GM18519 (cell line): ENCODE measurements around the gene CIAO1.
"Not testable (repeated sequence)": the region's sequence is repeated elsewhere in the genome, so short reads cannot be mapped to it uniquely, and the experiment has no call there.

ENCODE experiments used
- ATAC-seq: cut with Tn5 transposase; IDR thresholded peaks from one replicate; pipeline ENCODE4 v1.9.1; 2021; ENCODE audit warnings: mild to moderate bottlenecking, moderate library complexity; ENCODE audit not compliant: unreplicated experiment, low FRiP score

The CIAO1 gene

DNA sequence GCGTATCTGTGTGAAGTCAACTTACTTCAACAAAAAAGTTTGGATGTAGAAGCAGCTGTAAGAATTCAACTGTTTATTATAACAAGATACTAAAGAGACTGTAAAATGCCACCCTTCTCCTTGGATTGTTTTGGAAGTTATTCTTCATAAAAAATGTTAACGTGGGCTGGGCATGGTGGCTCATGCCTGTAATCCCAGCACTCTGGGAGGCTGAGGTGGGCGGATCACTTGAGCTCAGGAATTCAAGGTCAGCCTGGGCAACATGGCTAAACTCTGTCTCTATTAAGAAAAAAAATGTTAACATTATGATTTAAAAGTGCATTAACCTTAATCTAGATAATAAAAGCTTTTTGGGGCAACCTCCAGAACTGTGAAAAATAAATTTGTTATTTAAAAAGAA is 7.7 kb downstream of the CIAO1 start:
- ATAC-seq = no peak

DNA sequence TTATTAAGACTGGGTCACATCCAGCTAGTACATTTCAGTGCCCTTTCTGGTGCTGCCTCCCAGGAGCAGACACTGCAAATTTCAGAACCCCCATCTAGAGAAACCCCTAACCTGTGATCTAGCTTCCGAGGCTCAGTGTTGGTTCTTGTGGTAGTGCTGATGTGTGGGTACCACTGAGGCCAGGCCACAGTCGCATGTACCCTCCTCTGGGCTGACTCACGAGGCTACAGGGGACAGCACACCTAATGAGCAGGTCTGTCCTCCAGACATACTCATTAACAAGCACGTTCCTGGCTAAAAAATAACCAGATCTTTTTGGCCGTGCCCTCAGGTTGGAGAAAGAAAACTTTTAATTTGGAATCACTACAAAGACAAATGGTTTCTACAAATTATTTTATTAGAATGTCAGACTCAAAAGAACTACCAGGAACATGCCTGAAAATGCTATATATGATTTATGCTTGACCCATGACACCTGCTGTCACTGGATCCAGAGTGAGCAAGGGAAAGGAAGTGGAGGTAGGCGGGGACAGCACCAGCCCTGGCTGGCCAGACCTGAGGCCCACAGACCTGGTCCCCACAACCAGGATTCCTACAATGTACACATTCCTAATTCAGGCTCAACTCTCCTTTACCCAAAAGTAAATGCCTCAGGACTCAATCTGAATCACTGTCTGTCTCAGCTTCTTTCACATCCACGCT is 8.5 kb downstream of the CIAO1 start:
- ATAC-seq = no peak

DNA sequence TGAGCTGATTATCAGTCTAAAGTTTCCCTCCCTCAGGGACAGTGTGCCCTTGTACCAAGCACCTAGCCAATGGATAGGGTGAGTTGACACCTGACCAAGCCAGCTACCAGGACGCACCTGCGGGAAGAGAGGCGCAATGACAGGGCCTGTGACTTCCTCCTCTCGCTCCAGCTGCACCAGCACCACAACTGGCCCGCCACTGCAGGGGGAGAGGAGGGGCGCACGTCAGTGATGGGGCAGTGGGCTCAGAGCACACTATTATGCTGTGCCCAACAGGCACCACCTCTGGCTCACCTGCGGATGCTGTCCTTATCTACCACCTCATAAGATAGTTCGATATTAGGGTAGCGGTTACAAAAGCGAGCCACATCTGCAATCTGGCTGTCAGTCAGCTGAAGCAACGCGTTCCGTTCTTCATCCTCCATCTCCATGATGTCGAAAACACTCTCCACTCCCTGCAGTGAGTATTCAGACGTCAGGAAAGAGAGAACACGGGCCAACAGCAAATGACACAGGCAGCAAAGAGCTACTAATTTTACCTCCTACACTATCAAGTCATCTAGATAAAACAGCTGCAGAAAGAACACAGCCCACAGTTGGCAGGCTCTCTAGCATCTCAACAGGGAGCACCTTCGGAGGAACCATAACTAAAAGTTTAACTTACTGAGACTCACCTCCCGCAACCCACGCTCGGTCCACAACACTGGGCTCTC is 10.9 kb downstream of the CIAO1 start:
- ATAC-seq = no peak

DNA sequence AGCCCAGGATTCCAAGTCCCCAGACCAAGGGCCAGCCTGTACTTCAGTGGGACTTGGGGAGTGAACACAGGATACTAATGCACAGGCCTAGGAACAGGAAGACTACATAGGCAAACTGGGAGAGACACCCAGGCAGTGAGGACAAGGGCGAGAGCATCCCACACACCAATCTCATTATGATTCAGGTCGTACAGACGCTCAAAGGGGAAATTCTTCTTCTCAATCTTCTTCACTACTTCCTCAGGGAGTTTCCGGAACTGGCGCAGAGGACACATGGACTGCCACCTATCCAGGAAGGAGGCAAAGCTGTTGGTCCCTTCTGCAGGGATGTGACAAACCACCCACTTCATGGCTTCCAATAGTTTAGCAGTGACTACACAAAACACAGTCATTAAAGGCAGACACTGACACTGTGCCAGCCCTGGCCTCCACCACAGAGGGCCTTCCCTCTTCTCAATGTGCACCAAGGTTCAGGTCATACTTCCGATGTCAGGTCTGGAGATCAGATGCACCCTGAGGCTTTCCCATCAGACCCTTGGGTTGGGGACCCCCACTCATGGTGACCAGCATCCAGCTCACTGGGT is 21.3 kb downstream of the CIAO1 start:
- no peak for ATAC-seq

DNA sequence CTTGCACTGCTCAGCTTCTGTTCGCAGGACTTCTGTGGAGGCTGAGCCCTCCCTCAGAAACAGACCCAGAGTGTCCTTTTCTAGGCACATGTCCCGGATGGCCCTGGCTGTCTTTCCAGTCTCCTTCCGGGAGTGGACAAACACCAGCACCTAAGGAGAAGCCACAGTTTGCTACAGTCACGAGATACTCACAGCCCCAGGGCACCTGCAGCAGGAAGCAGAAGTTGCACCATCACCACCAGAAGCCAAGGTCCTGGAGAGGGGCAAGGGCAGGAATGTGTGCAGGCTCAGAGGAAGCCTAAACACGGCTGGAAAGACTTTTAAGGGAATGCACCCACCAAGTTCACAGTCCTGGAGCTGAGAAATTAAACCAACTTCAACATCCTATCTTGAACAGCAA is 25.7 kb downstream of the CIAO1 start:
- ATAC-seq = no peak

DNA sequence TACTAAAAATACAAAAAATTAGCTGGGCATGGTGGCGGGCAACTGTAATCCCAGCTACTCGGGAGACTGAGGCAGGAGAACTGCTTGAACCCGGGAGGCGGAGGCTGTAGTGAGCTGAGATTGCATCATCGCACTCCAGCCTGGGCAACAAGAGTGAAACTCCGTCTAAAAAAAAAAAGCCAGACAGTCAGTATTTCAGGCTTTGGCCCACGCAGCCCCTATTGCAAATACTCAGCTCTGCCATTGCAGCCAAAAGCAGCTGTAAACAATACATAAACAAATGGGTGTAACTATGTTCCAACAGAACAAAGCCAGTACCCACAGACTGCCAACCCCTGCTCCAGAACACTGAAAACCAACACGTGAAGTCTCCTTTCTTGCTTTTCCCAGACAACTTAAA is 28.2 kb downstream of the CIAO1 start:
- not testable (repeated sequence) for ATAC-seq

DNA sequence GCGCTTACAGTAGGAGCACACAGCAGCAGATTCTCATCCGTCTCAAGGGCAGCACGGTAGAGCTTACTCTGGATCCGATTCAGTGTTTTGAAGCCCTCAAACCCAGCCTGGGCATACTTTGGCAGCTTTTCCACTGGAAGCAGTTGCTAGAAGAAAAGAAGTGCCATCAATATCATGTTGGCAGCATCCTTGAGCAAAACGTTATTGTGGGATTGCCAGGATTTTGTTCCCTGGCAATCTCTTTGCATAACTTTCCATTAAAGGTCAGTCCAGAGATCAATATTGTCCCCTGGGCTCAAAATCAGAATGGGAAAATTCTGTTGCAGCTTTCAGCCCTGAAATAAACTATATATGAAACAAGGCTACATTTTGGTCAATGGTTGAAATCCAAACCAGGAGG is 30.9 kb downstream of the CIAO1 start:
- no peak for ATAC-seq

DNA sequence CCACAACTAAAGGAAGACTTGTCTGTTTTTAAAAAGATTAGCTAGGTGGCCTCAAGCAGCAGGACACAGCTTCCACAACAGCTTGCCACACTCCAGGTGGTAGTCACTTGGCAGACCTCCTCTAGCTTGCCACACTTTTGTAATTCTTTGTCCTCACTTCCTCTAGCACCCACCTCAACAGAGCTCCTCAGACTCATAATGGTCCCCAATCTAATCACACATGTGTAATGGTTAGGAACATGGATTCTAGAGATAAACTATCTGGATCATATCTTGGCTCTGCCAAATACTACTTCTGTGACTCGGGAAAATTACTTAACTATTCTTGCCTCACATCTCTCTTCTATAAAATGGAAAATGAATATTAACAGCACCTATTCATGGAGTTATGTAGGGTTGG is 35.8 kb downstream of the CIAO1 start:
- no peak for ATAC-seq

DNA sequence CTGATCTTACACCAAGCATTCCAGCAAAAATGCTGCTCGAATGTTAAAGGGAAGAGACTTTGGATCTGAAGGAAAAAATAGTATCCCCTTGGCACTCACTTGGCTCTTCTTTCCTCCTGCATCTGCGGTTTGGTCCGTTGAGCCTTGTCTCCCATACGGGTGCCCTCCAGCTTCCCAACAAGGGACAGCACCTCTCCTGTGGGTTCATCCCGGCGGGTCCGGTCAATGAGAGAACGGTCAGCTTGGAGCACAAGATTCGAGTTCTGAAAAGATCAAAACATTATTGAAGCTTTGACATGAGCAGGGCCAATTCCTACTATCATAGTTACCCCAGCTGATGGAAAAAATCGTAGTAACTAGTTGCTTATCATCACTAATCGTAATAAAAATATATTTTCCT is 38.6 kb downstream of the CIAO1 start:
- ATAC-seq = no peak

DNA sequence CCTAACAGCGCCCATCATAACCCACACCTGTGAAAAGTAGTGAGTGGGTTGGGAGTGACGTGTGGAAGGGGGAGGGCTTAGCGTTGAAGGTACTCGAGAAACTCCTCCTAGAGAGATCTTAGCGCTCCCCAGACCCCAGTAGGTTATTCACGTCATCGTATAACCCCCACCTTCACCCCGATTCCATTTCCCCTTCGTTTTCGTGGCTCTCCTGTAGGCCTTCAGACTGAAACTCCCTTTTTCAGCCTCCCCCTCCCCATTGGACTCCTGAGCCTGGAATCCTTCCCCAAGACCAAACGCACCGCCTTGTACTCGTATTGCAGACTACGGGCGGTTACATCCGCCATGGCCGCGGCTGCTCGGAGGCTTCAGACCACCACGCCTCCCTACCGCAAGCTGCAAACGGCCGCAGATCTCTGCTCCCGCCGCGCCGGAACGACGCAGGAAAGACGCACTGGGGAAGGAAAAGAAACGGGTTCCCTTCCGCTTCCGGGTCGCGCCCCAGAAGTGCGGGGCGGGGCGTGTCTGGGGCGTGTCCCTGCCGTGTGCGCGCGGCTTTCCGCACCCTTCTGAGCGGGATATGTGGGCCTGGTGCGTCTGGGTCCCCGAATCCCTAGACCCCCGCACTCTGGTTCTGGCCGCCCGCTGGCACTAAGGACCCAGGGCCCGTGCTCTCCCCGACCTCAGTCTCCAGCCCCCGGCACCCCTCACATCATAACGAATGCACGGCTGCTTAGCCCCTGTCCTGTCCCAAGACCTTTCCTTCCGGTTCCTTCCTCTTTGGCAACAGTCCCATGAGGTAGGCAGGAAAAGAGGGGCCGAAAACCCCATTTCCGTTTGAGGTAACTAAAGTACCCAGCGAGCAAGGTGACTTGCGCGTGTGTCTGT is 39.3 kb downstream of the CIAO1 start, which contains the start of gene SNRNP200:
SNRNP200 (minus strand) TSS at position 456 of the 888 bp plus-strand sequence; CDS start at position 347, 109 bp downstream.
- ATAC-seq = peak; percentile 68

DNA sequence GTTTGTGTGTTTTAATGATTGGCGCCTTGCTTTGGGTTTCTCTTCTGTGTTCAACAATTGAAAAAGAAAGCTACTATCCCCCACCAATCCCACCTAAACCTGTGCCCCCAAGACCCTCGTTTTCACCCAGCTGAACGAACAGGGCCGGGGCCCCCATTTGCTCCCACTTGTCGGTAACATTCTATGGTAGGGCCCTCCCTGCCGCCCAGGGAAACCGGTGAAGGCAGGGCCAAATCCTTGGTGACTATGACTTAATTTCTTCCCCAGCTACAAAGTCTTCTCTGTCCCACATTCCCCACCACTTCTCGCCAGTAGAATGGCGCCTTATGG is 39.9 kb downstream of the CIAO1 start:
- ATAC-seq = no peak

DNA sequence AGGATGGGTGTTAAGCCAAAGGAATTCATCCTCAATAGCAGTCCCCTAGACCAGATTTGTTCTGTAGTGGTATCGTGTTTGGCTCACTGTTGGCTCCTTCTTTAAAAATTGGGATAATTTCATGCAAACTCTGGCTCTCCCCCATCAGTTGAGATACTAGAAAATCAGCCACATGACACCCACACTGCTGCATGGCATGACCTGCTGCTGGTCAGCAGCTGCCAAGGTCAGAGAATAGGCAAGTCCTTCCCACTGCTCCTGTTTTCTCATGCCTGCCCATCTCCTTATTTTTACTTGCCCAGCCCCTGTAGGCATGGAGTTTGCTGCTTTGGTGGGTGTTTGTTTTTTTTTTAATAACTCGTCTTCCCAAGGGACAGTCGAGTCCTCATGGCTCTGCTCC is 40.3 kb downstream of the CIAO1 start:
- ATAC-seq = no peak

DNA sequence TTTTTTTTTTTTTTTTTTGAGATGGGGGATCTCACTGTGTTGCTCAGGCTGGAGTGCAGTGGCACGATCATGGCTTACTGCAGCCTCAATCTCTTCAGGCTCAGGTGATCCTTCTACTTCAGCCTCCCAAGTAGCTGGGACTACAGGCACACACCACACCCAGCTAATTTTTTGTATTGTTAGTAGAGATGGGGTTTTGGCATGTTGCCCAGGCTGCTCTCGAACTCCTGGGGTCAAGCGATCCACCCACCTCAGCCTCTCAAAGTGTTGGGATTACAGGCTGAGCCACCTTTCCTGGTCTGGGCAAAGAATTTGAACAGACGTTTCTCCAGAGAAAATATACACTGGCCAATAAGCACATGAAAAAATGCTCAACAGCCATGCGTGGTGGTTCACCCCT is 42.2 kb downstream of the CIAO1 start:
- ATAC-seq = no peak

DNA sequence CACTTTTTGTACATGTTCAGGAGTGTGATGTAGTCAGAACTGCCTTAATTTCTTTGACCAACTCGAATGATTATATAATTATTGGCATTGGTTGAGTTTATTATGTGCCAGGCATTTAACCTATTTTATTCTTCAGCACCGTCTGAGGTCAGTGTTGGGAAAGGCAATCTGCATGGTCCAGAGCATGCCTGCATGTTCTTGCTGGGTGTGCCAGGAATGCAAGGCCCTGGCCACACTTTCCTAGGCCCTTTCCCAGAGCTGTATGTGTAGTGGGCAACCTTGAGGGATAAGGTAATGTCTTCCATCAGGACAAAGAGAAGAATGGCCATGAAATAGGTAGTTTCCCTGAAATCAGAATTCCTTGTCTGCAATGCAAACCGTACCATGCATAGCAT is 49.0 kb downstream of the CIAO1 start:
- no peak for ATAC-seq

DNA sequence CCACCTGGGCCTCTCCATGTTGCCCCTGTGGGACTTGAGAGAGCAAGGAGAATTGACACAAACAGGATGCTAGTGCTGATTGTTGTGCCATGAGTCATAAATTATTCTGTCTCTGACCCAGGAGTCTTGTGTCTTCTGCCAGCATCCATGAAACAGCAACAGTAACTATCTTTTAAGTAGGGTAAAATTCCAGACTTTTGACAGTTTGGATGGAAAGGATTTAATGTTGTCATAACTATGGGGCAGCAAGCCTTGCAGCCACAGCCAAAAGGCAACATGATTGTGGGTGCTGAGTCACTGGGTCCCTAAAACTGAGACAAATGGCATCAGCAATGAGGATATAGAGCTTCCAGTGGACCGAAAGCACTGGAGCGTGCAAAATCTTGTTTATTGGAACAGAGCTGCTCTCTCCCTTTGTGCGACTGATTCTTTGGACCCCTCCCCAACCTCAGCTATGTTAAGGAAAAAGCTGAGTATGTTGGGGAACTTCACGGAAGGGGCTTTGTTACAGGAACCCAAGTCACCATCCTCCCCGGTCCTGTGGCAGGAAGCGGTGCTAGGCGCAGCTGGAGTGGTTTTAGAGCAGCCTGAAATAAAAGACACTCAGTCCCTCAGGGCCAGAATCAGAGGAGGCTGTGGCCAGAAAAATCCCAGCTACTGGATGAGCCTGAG is 49.5 kb downstream of the CIAO1 start:
- ATAC-seq = no peak

DNA sequence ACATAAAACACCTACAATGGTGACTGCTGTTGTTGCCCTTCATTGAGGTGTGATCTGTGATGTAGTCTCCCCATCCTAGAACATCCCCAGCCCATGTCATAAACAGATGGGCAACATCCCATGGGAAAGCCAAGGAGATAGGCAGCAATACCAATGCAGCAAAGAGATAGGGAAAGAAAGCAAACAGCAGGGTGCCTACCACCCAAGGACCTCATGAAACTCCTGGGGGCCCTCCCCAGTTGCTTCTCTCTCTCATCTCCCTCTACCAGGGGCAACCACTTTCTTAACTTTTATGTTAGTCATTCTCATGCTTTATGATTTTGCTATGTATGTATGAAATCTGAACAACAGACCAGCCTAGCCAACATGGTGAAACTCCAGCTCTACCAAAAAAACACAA is 51.0 kb downstream of the CIAO1 start:
- no peak for ATAC-seq

DNA sequence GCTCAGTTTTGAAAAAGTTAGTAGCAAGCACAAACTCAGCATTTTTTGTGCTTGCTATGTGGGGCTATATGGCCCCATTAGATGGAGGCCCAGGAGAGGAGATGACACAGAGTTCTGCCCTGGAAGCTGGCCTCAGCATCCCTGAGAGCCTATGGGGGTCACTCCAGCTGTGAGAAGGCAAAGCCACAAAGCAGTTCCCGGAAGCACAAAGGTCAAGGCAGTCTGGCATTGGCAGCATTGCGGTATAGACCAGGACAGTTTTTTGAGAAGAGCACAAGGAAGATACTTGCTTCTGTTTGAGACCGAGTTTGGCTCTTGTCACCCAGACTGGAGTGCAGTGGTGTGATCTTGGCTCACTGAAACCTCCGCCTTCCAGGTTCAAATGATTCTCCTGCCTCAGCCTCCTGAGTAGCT is 51.6 kb downstream of the CIAO1 start:
- ATAC-seq = no peak

DNA sequence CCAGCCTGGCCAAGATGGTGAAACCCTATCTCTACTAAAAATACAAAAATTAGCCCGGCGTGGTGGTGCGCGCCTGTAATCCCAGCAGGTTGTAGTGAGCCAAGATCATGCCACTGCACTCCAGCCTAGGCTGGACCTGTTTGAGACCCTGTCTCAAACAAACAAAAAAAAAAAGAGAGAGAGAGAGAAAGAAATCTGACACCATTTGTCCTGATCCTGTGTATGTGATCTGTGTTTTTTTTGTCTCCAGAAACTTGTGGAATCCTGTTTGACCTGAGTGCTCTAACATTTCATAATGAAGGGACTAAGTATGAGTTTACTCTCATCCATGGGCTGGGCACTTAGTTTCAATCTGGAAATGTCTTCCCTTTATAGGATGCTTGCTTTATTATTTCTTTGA is 52.7 kb downstream of the CIAO1 start:
- ATAC-seq = no peak

DNA sequence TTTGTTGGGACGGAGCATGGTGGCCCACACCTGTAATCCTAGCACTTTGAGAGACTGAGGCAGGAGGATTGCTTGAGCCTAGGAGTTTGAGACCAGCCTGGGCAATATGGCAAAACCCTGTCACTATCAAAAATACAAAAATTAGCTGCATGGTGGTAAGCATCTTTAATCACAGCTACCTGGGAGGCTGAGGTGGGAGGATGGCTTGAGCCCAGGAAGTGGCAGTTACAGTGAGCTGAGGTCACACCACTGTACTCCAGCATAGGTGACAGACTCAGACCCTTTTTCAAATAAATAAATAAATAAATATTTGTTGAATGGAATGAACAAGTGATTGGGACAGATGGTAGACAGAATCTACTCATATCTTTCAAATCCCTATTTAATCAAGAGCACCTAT is 53.4 kb downstream of the CIAO1 start:
- ATAC-seq = no peak

DNA sequence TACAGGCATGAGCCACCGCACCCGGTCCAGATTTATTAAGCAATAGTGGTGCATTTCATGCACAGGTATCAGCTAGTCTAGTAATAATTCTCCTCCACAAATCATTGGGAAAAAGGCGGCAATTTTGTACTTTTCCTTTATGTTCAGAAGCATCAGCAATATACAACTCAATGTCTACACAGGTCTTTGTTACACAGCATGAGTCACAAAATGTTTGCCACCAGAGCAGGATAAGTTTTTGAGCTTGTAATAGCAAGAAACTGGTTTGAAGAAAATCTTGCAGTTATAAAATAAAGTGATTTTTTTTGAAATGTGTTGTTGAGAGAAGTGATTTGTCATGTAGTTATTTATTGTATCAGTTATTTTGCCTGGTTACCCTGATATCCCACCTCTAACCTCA is 54.3 kb downstream of the CIAO1 start:
- no peak for ATAC-seq
